ENCODE measurements around the gene CLRN3. TPM values are rescaled to one million over a fixed set of nuclear protein-coding genes. Genes with fewer than 3 reads are reported as not detected.
A peak's percentile ranks its signal among the peaks of the same experiment; 100 is the strongest.

The CLRN3 gene
- total RNA-seq, 2 donors from 2014 or later: not detected

DNA sequence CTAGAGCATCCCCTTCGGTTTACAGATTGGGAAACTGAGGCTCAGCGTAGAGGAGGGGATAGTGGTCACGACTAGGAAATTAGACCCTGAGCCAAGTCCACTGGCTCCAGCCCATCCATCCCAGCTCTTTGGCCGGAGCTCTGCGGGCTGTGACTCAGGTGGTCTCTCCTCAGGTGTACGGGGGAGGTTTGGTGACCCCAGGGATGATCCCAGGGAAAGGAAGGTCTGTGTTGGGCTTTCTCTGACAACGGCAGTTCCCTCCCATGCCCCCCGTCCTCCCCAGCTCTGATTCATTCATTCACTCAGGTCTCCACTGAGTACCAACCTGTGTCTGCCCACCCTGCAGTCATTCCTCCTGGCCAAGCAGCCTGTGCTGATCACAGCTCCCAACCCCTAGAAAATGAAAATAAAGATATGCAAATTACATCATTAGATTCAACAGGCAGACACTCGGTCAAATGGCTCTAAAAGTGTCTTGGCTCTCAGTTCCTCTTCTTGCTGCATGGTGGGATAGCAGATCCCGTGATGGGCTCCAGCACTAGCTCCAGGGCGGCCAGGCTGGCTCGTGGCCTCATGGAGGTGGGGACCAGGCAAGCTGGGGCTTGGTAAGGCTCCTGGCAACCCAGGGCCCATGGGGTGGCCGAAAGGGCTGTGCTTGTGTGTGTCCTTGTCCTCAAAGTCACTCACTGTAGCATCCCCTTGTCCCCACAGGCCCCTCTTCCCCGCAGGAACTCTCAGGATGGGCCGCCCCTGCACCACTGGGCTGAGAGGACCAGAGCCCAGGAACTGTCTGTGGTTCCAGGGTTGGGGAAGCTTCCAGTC, 37.8 kb downstream of the CLRN3 start:
- H3K9me3 Mint-ChIP-seq: peaks cover 4% of the 10 kb centered on the region
- peaks cover 21% of the 10 kb centered on the region for H3K27me3 Mint-ChIP-seq (ENCODE audit: insufficient read depth)
- H3K4me3 ChIP-seq (ENCODE audit: low read length): no peak overlapping the region
- H3K4me1 ChIP-seq (ENCODE audit: control insufficient read depth, insufficient read depth, low read length): peaks cover 4% of the 10 kb centered on the region
- no peaks in the 10 kb centered on the region for H3K36me3 Mint-ChIP-seq (ENCODE audit: low read depth)
- no peaks in the 10 kb centered on the region for H3K36me3 ChIP-seq (ENCODE audit: control insufficient read depth, insufficient read depth, low read length)
- WGBS, 2 experiments (ENCODE audit: insufficient coverage in 1 of 2, insufficient read length in 1 of 2): 79 to 83% methylated on average over 5 to 15 of the region's 15 CpGs
- peak; percentile 36 for DNase-seq
- H3K27me3 ChIP-seq (ENCODE audit: control insufficient read depth, insufficient read depth, low read length, poor library complexity, severe bottlenecking): peaks cover 13% of the 10 kb centered on the region
- peaks cover 6% of the 10 kb centered on the region for H3K4me1 Mint-ChIP-seq
- no peak overlapping the region for H3K27ac ChIP-seq (ENCODE audit: low read depth, low read length)
- TF ChIP-seq, protein P1, sequence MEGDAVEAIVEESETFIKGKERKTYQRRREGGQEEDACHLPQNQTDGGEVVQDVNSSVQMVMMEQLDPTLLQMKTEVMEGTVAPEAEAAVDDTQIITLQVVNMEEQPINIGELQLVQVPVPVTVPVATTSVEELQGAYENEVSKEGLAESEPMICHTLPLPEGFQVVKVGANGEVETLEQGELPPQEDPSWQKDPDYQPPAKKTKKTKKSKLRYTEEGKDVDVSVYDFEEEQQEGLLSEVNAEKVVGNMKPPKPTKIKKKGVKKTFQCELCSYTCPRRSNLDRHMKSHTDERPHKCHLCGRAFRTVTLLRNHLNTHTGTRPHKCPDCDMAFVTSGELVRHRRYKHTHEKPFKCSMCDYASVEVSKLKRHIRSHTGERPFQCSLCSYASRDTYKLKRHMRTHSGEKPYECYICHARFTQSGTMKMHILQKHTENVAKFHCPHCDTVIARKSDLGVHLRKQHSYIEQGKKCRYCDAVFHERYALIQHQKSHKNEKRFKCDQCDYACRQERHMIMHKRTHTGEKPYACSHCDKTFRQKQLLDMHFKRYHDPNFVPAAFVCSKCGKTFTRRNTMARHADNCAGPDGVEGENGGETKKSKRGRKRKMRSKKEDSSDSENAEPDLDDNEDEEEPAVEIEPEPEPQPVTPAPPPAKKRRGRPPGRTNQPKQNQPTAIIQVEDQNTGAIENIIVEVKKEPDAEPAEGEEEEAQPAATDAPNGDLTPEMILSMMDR (conservative IDR thresholded peaks at IDR 0.05): no peak
- no peak overlapping the region for H3K4me3 Mint-ChIP-seq
- H3K9me3 ChIP-seq (ENCODE audit: control insufficient read depth, low read length): no peaks in the 10 kb centered on the region
- H3K9ac ChIP-seq (ENCODE audit: extremely low read depth, low read length, poor library complexity, severe bottlenecking): no peak overlapping the region
- no peak overlapping the region for H3K27ac Mint-ChIP-seq

DNA sequence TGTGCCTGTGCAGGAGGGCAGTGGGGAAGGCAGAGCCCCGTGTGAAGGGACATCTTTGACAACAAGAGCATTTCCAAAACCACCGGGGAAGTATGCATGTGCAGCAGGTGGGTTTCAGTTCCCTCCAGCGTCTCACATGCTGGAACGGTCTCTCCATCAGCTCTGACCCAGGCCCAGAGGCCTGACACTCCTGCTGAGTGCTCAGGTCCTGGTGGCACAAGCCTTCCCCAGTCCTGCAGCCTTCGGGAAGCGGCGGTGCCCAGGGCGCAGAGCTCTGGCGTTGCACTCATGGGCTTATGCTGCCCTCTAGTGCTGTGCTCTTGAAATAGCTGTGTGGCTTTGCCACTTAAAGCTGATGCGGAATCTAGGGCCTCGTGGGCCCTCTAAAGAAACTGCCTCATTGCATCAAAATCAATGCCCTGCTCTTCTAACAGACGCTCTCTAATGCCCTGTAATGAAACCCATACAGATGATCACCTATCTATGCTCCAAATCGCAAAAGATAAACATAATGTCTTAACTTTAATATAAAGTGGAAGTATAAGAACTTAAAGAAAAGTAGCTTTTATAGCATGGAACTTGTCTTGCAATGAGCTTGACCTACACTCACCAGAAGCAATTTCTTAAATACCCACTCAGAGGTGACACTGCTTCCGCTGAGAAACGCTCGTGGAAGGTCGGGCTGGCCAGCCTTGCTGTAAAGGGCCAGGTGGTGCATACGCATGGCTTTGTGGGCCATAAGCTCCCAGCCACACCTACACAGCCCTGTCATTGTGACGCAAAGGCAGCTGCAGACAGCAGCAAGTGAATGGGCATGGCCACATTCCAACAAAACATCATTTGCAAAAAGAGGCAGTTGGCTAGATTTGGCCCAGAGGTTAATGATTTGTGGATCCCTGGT, 38.6 kb downstream of the CLRN3 start:
- no peaks in the 10 kb centered on the region for H3K36me3 ChIP-seq (ENCODE audit: control insufficient read depth, insufficient read depth, low read length)
- H3K27ac Mint-ChIP-seq: no peak overlapping the region
- H3K27ac ChIP-seq (ENCODE audit: low read depth, low read length): no peak overlapping the region
- peaks cover 10% of the 10 kb centered on the region for H3K4me1 Mint-ChIP-seq
- DNase-seq: peak; percentile 88
- H3K9me3 ChIP-seq (ENCODE audit: control insufficient read depth, low read length): no peaks in the 10 kb centered on the region
- peaks cover 4% of the 10 kb centered on the region for H3K4me1 ChIP-seq (ENCODE audit: control insufficient read depth, insufficient read depth, low read length)
- no peak overlapping the region for H3K4me3 Mint-ChIP-seq
- H3K27me3 ChIP-seq (ENCODE audit: control insufficient read depth, insufficient read depth, low read length, poor library complexity, severe bottlenecking): peaks cover 13% of the 10 kb centered on the region
- H3K36me3 Mint-ChIP-seq (ENCODE audit: low read depth): no peaks in the 10 kb centered on the region
- peaks cover 21% of the 10 kb centered on the region for H3K27me3 Mint-ChIP-seq (ENCODE audit: insufficient read depth)
- 21 to 41% methylated on average over 10 to 19 of the region's 19 CpGs for WGBS, 2 experiments (ENCODE audit: insufficient coverage in 1 of 2, insufficient read length in 1 of 2)
- no peaks in the 10 kb centered on the region for H3K9me3 Mint-ChIP-seq
- H3K9ac ChIP-seq (ENCODE audit: extremely low read depth, low read length, poor library complexity, severe bottlenecking): no peak overlapping the region
- no peak overlapping the region for H3K4me3 ChIP-seq (ENCODE audit: low read length)
- TF ChIP-seq, protein P1 (conservative IDR thresholded peaks at IDR 0.05): peak; percentile 85

DNA sequence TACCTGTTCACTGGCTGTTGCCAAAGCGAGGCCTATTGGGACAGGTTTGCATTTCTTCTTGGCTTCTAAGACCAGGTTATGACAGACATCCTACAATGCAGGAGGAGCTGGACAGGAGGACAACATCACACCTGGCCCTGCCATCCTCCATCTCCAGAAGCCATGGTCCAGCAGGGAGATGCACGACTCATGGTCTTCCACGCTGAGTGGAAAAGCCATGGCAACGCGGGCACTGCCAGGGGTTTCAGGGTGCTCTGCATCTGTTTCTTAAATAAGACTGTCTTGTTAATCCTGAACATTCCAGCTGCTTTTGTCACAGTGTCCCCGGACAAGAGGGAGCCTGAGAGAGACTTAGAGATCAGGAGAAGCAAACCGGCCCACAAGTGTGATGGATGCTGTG, 40.3 kb downstream of the CLRN3 start:
- TF ChIP-seq, protein P1 (conservative IDR thresholded peaks at IDR 0.05): no peak
- H3K36me3 ChIP-seq (ENCODE audit: control insufficient read depth, insufficient read depth, low read length): no peaks in the 10 kb centered on the region
- H3K4me3 ChIP-seq (ENCODE audit: low read length): no peak overlapping the region
- peaks cover 13% of the 10 kb centered on the region for H3K27me3 ChIP-seq (ENCODE audit: control insufficient read depth, insufficient read depth, low read length, poor library complexity, severe bottlenecking)
- peak; percentile 14 for DNase-seq
- H3K27ac ChIP-seq (ENCODE audit: low read depth, low read length): no peak overlapping the region
- no peak overlapping the region for H3K9ac ChIP-seq (ENCODE audit: extremely low read depth, low read length, poor library complexity, severe bottlenecking)
- Mint-ChIP-seq H3K4me1 (peaks cover 10% of the 10 kb centered on the region), H3K27ac (no peak overlapping the region), H3K36me3 (ENCODE audit: low read depth) (no peaks in the 10 kb centered on the region), H3K4me3 (no peak overlapping the region), H3K9me3 (no peaks in the 10 kb centered on the region), H3K27me3 (ENCODE audit: insufficient read depth) (peaks cover 27% of the 10 kb centered on the region)
- no peaks in the 10 kb centered on the region for H3K9me3 ChIP-seq (ENCODE audit: control insufficient read depth, low read length)
- 95 to 98% methylated on average over 6 to 7 of the region's 7 CpGs for WGBS, 2 experiments (ENCODE audit: insufficient coverage in 1 of 2, insufficient read length in 1 of 2)
- peaks cover 4% of the 10 kb centered on the region for H3K4me1 ChIP-seq (ENCODE audit: control insufficient read depth, insufficient read depth, low read length)
